Activated T-cell treated with anti-CD3 and anti-CD28 coated beads, Interleukin-2, amount 50 U/mL, for 72 hours (primary cell): ENCODE data around the gene DRD4. TPM values are rescaled to one million over a fixed set of nuclear protein-coding genes. Genes with fewer than 3 reads are reported as not detected.
A peak's percentile ranks its signal among the peaks of the same experiment; 100 is the strongest.

Experiments
- ATAC-seq, 2 donors: fragments of 150-1000 bp; cut with Tn5 transposase; replicated peaks in 1 of 2; 2 replicates each; pipeline ENCODE4 v1.10.0; 2021; ENCODE audit warnings: moderate library complexity in 2 of 2, mild to moderate bottlenecking in 1 of 2
- DNase-seq, 2 donors: peaks; one replicate each; pipeline ENCODE4 v3.0.0; 2021 to 2022; ENCODE audit warnings: mixed read lengths in 1 of 2
- H3K27ac Mint-ChIP-seq: one replicate; pipeline ENCODE4 v1.8.0; 2022; ENCODE audit warnings: mild to moderate bottlenecking, moderate library complexity, mixed read lengths
- H3K27me3 Mint-ChIP-seq: one replicate; pipeline ENCODE4 v1.8.0; 2022; ENCODE audit warnings: low read depth, mixed read lengths
- H3K36me3 Mint-ChIP-seq, 2 donors: one replicate each; pipeline ENCODE4 v1.8.0; 2022; ENCODE audit warnings: mixed read lengths in 2 of 2, mild to moderate bottlenecking in 1 of 2; ENCODE audit not compliant: insufficient read depth in 2 of 2
- H3K4me1 Mint-ChIP-seq: one replicate; pipeline ENCODE4 v1.8.0; 2022; ENCODE audit warnings: low read depth, mixed read lengths
- H3K4me3 Mint-ChIP-seq, 2 donors: one replicate each; pipeline ENCODE4 v1.8.0; 2022; ENCODE audit warnings: mild to moderate bottlenecking in 2 of 2, mixed read lengths in 2 of 2, moderate library complexity in 2 of 2
- H3K9me3 Mint-ChIP-seq, 2 donors: one replicate each; pipeline ENCODE4 v1.8.0; 2022; ENCODE audit warnings: mixed read lengths in 2 of 2
- total RNA-seq, 2 donors: library from RNA; stranded (reverse); gene quantifications; one replicate each; pipeline ENCODE4 v1.2.3, GENCODE V29; 2022

DRD4 gene
- total RNA-seq, 2 donors from 2014 or later = 1.7 to 2.0 TPM

GRCh38 chr11:612961-613300 lies 24.1 kb upstream of the DRD4 start:
- DNase-seq (no peak), ATAC-seq (no peak)
- Mint-ChIP-seq H3K36me3 (peaks cover 2 to 9% of the 10 kb centered on the region in 2 donors), H3K27me3 (no peaks in the 10 kb centered on the region), H3K27ac (peak overlapping the region; percentile 42), H3K4me3 (no peak overlapping the region), H3K4me1 (peaks cover 20% of the 10 kb centered on the region), H3K9me3 (no peaks in the 10 kb centered on the region)

DNA sequence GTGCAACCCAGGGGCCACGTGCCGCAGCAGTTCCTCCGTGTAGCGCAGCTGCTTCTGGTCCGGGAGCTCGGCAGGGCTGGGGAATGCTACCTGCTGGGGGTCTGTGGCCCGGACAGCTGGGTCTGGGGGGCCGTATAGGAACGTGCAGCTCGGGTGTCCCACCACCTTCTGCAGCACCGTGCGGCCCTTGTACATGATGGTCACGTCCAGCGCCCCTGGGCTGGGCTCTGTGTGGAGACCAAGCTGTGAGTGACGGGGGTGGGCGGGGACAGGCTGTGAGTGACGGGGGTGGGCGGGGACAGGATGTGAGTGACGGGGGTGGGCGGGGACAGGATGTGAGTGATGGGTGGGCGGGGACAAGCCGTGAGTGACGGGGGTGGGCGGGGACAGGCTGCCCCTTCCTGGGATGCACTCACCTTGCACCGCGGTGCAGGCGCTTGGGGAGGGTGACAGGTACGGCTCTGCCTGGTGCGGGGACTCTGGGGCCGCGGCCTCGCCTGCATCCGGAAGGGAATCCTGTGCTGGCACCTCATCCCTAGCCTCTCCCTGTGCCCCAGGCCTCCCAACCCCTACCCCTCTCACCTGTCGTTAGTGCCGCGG lies 23.6 kb upstream of the DRD4 start:
- DNase-seq (peak; percentile 83 to 90), ATAC-seq (peak; percentile 54 to 56)
- no peaks in the 10 kb centered on the region for H3K9me3 Mint-ChIP-seq
- peaks cover 20% of the 10 kb centered on the region for H3K4me1 Mint-ChIP-seq
- no peak overlapping the region for H3K27ac Mint-ChIP-seq
- H3K36me3 Mint-ChIP-seq = peaks cover 2 to 8% of the 10 kb centered on the region in 2 donors
- H3K4me3 Mint-ChIP-seq = peak overlapping the region; percentile 57 to 92
- H3K27me3 Mint-ChIP-seq = no peaks in the 10 kb centered on the region

GRCh38 chr11:614021-614622 lies 22.9 kb upstream of the DRD4 start:
- Mint-ChIP-seq H3K27me3 (no peaks in the 10 kb centered on the region), H3K36me3 (peaks cover 2 to 7% of the 10 kb centered on the region in 2 donors), H3K9me3 (no peaks in the 10 kb centered on the region), H3K27ac (no peak overlapping the region), H3K4me3 (peak overlapping the region; percentile 87 to 92), H3K4me1 (peaks cover 20% of the 10 kb centered on the region)
- DNase-seq (no peak), ATAC-seq (no peak)

DNA sequence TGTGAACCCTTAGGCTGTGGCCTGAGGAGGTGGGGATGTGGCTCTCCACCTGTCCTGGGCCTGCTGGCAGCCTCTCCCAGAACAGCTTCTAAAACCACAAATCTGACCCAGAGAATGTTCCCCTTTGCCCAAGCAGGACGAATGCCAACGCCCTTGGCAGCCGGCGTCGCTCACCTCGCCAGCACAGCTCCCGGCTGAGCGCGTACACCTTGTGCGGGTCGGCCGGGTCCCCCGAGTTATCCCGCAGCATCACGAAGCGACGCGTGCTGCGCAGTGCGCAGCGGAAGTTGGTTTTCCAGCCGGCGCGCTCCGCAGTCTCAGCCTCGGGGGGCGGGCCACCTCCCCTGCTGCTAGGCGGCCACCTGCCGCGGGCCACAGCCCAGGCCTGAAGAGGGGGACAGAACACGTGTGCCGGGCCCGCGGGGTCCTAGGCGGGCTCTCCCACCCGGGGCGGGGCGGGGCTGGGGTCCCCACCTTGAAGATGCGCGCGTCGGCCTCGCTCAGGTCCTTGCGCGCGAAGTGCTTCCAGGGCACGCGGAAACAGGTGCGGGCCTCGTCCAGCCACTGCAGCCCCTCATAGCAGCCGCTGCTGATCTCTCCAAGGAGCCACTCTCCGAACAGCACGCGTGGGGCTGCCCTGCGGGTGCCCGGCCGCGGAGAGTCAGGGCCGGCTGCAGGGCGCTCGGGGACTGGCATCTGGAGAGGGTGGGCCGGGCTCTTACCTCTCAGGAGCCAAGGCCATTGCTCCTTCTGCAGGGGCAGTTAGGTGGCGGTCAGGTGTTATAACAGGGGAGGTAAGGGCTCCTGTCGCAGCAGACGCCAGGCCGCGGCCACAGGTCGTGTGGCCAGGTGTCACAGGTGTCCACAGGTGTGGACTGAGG lies 22.2 kb upstream of the DRD4 start:
- Mint-ChIP-seq H3K4me3 (peak overlapping the region; percentile 87 to 92), H3K9me3 (no peaks in the 10 kb centered on the region), H3K27me3 (no peaks in the 10 kb centered on the region), H3K4me1 (peaks cover 20% of the 10 kb centered on the region), H3K36me3 (peaks cover 2 to 7% of the 10 kb centered on the region in 2 donors), H3K27ac (peak overlapping the region; percentile 79)
- ATAC-seq (no peak), DNase-seq (no peak)

- H3K27ac Mint-ChIP-seq = peak within 1 kb of the TSS; percentile 91
- peak within 1 kb of the TSS; percentile 87 to 92 for H3K4me3 Mint-ChIP-seq
- peak; percentile 81 to 84 for ATAC-seq
- no peaks in the 10 kb centered on the region for H3K9me3 Mint-ChIP-seq
- H3K27me3 Mint-ChIP-seq = no peaks in the 10 kb centered on the region
- H3K4me1 Mint-ChIP-seq = peaks cover 20% of the 10 kb centered on the region
- peak; percentile 91 to 93 for DNase-seq
- peaks cover 1 to 7% of the 10 kb centered on the region in 2 donors for H3K36me3 Mint-ChIP-seq
Measured at GRCh38 chr11:615504-616319, 21.4 kb upstream of the DRD4 start, which contains the start of gene IRF7. Gene IRF7 (minus strand): TSS chr11:615950. CDS start chr11:615364, 586 bp downstream.

- peak overlapping the region; percentile 91 for H3K27ac Mint-ChIP-seq
- H3K4me3 Mint-ChIP-seq = peak overlapping the region; percentile 87 to 92
- DNase-seq (no peak), ATAC-seq (no peak)
- H3K4me1 Mint-ChIP-seq = peaks cover 20% of the 10 kb centered on the region
- H3K36me3 Mint-ChIP-seq = peaks cover 0 to 7% of the 10 kb centered on the region in 2 donors
- no peaks in the 10 kb centered on the region for H3K9me3 Mint-ChIP-seq
- no peaks in the 10 kb centered on the region for H3K27me3 Mint-ChIP-seq
Measured at GRCh38 chr11:616320-617198, 20.5 kb upstream of the DRD4 start.

DNA sequence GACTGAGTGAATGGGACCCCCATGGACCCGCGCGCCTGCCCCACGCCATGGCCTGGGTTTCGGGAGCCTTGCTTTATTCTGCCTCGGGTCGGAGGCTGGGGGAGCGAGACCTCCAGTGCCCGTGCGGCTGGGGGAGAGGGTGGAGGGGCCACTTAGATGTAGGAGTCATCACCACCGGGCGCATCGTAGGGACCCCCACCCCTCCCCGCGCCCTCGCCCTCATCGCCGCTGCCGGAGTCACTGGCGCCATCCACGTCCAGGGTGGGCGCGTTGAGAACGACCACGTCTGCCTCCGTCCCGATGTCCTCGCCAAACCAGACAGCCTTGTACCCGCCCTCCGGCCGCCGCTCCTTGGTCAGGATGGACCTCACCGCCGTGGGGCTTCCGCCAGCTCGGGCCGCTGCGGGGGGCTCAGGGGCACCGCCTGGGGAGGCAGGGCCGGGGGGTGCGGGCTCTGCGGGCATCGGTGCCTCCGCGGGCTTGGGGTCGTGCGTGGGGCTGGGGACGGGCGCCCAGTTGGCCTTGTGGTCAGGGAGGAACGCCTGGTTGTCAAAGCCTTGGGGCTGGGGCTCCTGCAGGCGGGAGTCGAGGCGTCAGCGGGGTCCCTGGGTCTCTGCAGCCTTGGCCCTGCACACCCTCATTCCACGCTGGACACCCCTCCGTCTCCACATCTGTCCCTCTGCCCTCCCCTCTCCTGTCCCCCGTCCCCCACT lies 19.7 kb upstream of the DRD4 start:
- Mint-ChIP-seq H3K9me3 (no peaks in the 10 kb centered on the region), H3K4me3 (no peak overlapping the region), H3K4me1 (peaks cover 17% of the 10 kb centered on the region), H3K27ac (no peak overlapping the region), H3K27me3 (no peaks in the 10 kb centered on the region), H3K36me3 (peaks cover 0 to 3% of the 10 kb centered on the region in 2 donors)
- ATAC-seq = no peak
- no peak for DNase-seq

DNA sequence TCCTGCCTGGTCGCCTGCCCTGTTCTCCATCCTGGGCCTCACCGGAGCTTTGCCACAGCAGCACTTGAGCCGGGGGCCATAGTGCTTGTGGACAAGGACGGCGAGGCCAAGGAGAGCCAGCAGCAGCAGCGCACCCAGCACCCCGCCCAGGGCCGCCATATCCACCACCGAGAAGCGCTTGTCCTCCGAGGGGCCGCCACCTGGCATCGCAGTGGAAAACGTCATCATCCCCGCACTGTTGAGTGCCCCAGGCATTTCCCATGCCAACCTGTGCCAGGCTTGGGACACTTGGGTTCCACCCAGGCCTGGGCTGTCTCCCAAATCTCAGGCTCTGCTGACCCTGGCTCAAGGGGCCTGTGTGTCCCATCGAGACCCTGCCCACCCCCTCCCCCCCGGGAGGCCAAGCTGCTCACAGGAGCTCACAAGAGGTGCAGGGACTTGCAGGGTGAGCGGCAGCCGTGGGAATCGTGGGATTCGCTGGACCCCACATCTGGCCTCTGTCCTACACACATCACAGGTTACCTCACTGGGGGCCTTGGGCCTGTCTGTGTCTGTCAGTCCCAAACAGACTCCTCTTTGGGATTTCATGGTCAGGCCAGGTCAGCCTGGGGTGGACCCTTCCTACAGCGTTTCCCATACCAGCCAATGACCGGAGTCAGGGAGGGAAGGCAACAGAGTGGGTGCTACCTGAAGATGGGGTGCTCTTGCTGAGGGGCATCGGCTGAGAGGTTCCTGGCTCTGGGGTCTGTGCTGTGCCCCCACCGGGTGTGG lies 19.0 kb upstream of the DRD4 start:
- Mint-ChIP-seq H3K9me3 (no peaks in the 10 kb centered on the region), H3K27ac (no peak overlapping the region), H3K4me1 (peaks cover 16% of the 10 kb centered on the region)

DNA sequence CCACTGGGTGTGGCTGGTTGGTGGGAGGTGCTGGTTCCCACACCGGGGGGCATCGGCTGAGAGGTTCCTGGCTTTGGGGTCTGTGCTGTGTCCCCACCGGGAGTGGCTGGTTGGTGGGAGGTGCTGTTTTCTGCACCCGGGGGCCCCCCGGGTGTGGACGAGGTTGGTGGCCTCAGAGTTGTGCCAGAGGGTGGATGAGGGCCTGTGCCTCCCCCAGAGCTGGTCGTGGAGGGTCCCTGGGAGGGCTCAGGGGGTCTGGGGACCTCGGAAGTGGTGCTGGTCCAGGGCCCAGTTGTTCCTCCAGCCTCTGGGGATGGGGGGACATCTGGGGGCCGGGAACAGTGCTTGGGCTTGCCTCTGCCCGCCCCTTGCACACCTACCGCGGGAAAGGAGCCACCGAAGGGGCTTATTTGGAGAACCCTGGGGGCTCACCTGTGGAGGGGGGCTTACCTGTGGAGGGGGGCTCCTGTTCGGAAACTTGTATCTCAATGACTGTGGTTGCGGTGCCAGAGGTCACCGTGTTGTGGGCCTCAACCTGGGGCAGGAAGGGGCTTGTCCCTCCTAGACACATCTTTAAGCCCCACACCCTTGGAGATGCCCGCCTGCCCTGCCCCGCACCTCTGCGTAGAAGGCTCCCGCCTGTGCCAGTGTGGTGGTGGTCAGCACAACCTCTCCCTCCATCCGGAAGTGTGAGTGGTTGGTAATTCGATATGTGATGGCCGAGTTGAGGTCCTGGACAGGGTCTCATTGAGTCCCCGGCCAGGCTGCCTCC lies 18.0 kb upstream of the DRD4 start:
- Mint-ChIP-seq H3K27me3 (no peaks in the 10 kb centered on the region), H3K36me3 (no peaks in the 10 kb centered on the region), H3K4me1 (peaks cover 15% of the 10 kb centered on the region), H3K27ac (no peak overlapping the region), H3K4me3 (no peak overlapping the region), H3K9me3 (no peaks in the 10 kb centered on the region)
- DNase-seq (no peak), ATAC-seq (no peak)

More for the DNA sequence above, 19.0 kb upstream of the DRD4 start:
- DNase-seq = no peak
- Mint-ChIP-seq H3K36me3 (peaks cover 0 to 2% of the 10 kb centered on the region in 2 donors), H3K4me3 (no peak overlapping the region), H3K27me3 (no peaks in the 10 kb centered on the region)
- ATAC-seq = no peak

GRCh38 chr11:619628-620050 lies 17.4 kb upstream of the DRD4 start:
- DNase-seq (no peak), ATAC-seq (no peak)
- Mint-ChIP-seq H3K4me3 (no peak overlapping the region), H3K4me1 (peaks cover 9% of the 10 kb centered on the region), H3K27me3 (no peaks in the 10 kb centered on the region), H3K27ac (no peak overlapping the region), H3K36me3 (no peaks in the 10 kb centered on the region), H3K9me3 (no peaks in the 10 kb centered on the region)
